Measurements from ENCODE around the gene NSMCE4A.
"Not testable (repeated sequence)": the region's sequence is repeated elsewhere in the genome, so short reads cannot be mapped to it uniquely, and the experiment has no call there.

Gene NSMCE4A

GRCh38 chr10:121988361-121989324 lies 13.6 kb upstream of the NSMCE4A start, which contains the start of gene TACC2:
Gene TACC2 (plus strand): TSS chr10:121989163. CDS start chr10:122021982, 32,819 bp downstream.
- no peak for DNase-seq

DNA sequence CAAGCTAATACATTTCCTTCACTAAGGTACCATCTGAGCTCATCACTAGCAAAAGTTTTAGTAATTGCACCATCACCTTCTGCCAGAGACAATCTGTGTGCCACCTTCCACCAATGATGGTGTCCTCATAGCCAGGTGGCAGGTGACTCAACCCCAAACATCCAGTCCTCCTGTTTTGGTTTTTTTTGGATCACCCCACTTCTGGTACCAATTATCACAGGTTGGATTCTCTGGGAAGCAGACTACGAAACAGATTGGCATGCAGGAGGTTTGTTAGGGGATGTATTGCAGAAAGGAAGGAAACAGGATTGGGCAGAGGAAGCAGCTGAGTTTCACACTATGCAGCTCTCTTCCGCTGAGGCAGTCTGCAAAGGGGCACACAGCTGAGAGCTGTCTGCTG lies 9.4 kb upstream of the NSMCE4A start:
- DNase-seq = no peak

- DNase-seq = no peak
These were observed 8.8 kb upstream of the NSMCE4A start for GRCh38 chr10:121983852-121984251.

DNA sequence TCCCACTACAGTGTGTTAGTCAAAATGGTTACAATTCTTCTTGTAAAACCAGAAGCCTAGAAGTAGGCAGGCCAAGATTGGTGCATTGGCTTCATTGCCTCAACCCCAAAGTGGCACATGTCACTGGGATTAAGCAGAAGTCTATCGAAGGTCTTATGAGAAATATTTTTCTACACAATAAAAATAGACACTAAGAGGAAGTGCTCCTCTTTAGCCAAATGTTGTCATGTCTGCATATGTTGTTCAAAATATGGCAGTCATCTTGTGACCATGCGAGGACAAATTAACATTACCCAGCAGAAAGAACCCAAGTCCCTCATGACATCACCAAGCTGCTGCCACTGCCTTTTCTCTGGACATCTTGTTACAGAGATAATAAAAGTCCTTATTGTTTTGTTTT lies 6.3 kb upstream of the NSMCE4A start:
- DNase-seq = no peak

GRCh38 chr10:121978511-121978910 lies 3.5 kb upstream of the NSMCE4A start:
- no peak for DNase-seq

DNA sequence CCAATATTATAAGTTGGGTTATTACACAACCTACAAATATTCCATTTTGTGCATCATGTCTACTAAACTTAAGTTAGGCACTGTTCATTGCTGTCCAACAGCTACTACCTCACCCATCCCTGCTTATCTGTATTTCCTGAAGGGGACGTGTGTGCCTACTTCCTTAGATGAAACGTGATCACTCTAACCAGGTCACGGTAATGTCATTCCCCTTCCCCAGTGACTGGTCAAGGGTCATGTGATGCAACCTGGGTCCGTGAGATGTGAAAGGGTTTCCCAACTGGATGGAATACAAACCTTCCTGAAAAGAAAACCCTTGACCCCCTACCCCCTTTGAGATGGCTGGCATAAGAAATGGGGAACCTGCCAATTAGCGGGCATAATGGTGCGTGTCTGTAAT lies 1.6 kb upstream of the NSMCE4A start:
- no peak for DNase-seq

DNA sequence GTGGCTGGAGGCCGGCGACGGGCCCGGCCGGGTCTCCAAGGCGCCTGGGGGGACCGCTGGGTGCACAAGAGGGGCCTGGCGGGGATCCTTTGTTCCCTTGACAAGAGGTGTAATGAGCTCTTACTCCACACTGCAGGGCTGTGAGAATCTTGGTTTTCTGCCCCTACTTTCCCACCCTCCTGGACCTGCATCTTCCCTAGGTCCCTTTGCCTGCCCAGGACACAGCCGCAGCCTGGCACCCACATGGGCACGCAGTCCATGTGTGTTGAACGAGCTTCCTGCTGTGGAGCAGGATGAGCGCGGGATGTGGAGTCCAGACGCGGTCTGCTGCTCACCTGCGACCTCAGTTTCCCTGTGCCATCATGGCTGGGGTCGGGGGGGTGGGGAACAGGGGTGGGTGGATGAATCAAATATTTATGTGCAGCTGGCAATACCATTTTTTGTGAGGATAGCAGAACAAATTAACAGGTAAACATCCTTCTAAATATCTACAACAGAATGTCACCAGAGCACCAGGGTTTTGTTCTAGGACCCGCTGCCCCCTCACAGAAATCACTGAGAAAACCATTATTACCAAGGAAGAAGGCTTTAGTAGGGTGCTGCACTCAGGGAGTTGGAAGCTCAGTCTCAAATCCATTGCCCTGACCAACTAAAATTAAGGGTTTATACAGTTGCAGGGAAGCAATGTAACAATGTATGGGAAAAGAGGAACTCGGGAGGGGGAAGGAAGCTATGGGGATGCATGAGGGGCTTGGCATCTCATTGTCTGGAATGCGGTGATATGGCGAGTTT lies 474 bp upstream of the NSMCE4A start:
- DNase-seq = no peak

- DNase-seq = no peak
These were observed 940 bp downstream of the NSMCE4A start for GRCh38 chr10:121974019-121974534.

GRCh38 chr10:121969086-121969485 lies 5.9 kb downstream of the NSMCE4A start:
- not testable (repeated sequence) for DNase-seq

- no peak for DNase-seq
These were observed 9.0 kb downstream of the NSMCE4A start for GRCh38 chr10:121965996-121966395.

DNA sequence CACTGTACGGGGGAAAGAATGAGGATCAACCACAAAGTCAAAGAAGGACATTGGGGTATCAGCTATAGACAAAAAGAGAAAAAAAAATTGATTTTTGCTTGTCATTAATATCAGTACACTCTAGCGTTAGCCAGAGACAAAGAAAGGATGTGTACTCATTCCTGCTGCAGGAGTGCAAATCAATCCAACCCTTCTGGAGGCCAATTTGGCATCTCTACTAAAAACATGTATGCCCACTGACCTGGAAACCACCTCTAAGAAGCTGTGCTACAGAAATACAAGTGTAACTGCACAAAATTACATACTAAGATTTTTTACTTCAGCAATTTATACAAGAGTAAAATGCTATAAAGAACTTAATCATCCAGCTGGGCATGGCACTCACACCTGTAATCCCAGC lies 13.6 kb downstream of the NSMCE4A start:
- DNase-seq = no peak

DNA sequence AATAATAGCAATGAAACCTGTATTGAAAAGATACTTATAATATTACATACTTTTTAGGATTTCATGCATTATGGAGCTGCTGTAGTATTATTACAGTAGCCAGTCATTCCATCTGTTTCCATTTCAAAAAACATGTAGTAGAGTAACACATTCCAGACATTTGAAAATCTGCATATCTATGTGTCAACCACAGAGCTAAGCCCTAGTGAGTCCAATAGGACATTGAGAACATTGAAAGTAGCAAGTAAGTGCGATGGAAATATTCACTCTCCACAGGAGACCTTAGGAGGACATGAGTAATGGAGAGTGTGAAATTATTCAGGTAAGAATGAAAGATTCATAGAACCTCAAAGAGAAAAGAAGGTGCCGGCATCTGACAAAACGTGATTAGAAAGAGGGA lies 15.3 kb downstream of the NSMCE4A start:
- DNase-seq = no peak

DNA sequence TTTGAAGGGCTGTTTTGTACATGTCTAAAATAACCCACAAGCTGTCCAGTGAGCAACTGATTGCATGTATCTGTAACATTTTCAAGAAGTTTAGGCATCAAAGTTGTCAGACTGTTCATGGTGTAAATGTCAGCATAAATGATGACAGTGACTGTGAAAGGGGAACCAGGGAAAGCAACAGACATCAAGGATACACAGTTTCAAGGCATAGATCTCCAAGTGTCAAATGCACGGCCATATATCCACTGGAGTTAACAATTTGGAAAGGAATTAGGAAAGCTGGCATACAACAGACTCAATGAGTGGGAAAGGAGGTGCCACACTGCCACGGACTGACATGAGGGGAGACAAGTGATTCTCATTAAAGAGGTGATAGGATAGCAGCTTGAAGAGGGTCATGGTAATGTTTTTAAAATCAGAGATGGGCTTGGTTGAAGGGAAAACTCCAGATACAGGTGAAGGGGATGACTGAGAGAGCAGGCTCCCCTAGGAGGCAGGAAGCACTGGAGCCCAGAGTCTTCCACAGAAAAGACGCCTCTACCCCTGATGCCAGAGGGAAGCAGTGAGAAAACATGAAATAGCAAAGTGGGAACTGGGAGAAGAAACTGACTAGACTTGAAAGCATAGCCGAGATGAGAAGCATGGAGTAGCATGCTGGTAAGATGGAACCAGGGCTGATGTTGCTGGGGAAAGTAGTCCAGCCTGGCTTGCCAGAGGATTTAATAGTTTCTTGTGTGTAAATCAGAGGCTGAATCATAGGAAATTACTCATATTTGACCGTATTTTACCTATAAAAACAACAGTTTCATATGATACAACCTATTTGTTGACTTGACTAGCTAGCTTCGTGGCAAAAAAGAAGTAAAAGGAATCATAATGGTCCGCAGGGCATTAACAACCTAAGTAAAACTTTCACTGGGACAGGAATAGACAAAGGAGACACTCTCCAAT lies 18.6 kb downstream of the NSMCE4A start:
- DNase-seq = no peak

DNA sequence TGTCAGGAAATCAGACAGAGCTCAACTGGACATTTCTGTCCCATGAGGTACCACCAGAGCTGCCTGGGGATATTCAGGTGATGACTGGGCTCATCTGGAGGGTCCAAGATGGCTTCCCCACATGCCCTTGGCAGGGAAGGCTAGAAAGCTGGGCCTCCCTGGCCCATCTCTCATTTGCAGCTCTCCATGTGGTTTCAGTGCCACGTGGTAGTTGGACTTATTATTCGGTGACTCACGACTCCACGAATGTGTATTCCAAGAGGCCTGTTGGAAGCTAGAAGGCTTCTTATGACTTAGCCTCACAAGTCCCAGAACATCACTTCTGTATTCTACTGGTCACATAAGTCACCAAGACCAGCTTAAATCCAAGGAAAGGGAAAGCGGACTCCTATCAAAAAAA lies 22.8 kb downstream of the NSMCE4A start:
- no peak for DNase-seq

DNA sequence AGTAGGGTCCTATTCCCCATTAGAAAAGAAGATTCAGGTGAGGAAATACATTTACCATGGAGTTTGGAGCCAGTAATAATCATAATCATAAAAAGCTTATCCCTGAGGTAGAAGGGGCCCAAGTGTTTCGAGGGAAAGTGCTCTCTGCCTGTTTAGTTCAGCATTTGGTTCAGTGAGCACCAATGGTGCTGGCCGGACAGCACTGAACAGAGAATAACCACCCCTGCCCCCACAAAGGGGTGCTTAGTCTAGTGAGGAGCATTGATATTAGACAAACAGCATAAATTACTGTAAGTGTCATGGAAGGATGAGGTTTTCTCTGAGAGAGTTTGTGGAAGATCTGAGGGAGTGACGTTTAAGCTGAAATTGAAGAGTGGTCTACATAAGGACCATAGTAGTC lies 25.6 kb downstream of the NSMCE4A start:
- DNase-seq = no peak

GRCh38 chr10:121949049-121949448 lies 26.0 kb downstream of the NSMCE4A start:
- no peak for DNase-seq

GRCh38 chr10:121947343-121948330 lies 27.4 kb downstream of the NSMCE4A start:
- no peak for DNase-seq

DNA sequence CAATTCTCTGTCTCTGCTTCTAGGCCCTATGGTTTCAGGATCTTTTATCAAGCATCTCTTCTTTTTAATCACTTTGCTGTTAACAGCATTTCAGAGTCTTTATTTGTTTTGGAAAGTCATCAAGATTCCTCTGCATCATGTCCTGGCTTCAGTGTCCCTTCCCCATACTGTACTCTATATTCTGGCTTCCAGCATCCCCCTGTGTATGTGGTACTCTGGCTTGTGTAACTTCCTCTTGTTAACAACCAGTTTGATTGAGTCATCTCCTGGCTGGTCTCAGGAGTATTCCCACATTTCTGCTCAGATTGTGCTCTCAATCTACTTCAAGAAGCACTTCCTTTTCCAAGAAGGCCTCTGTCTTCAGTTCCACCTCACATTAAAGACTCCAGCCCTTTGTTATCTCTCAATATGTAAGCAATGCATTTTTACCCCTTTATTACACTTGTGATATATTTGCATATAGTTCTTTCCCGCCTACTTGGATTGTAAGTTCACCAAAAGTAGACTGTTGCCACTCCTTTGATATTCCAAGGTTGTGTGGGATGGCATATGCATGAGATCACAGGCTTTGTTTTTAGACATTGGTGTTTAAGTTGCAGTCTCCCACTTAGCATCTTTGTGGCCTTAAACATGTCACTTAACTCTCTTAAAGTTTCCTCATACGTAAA lies 32.1 kb downstream of the NSMCE4A start:
- no peak for DNase-seq

GRCh38 chr10:121941532-121941931 lies 33.5 kb downstream of the NSMCE4A start:
- DNase-seq = no peak

DNA sequence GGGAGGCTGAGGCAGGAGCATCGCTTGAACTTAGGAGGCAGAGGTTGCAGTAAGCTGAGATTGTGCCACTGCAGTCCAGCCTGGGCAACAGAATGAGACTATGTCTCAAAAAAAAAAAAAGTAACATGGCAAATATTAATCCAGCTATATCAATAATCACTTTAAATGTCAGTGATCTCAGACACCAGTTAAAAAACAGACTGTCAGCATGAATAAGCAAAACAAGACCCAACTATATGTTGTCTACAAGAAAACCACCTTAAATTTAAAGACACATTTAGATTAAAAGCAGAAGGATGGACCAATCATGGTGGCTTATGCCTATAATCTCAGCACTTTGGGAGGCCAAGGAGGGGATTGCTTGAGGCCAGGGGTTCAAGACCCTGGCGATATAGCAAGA lies 38.7 kb downstream of the NSMCE4A start:
- no peak for DNase-seq

DNA sequence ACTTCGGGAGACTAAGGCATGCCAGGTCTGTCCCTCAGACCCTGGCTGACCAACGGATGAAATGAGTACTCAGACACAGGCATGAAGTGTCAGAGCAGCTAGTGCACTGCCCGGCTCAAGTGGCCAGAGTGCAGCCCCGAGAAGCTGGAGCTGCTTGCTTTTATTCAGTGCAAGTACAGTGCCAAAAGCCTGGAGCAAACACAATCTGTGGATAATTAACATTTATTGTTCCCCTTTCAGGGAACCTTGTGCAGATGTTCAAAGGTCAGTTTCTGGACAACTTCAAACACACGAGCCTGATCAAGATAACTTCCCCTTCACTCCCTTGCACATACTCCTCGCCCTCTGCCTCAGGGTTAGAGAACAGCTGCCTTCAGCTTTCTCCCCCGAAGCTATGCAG lies 39.3 kb downstream of the NSMCE4A start:
- DNase-seq = no peak
